Suprapubic skin (tissue), 4 donors: ENCODE results near the gene NUDT1. TPM values are rescaled to one million over a fixed set of nuclear protein-coding genes. Genes with fewer than 3 reads are reported as not detected.
A peak's percentile ranks its signal among the peaks of the same experiment; 100 is the strongest.

Experiments used
- DNase-seq, 2 donors: peaks; one replicate each; pipeline ENCODE4 v3.0.0-alpha.2; 2019; ENCODE audit warnings: low spot score in 2 of 2
- H3K27ac ChIP-seq: fragments of 200-600 bp; sonication (generic); one replicate; pipeline ENCODE4 v1.5.1; 2019
- H3K27me3 ChIP-seq: fragments of 200-600 bp; sonication (generic); one replicate; pipeline ENCODE4 v1.5.1; 2019
- H3K36me3 ChIP-seq: fragments of 200-600 bp; sonication (generic); one replicate; pipeline ENCODE4 v1.5.1; 2019
- H3K4me1 ChIP-seq: fragments of 200-600 bp; sonication (generic); one replicate; pipeline ENCODE4 v1.5.1; 2019
- H3K4me3 ChIP-seq: fragments of 200-600 bp; sonication (generic); one replicate; pipeline ENCODE4 v1.5.1; 2019; ENCODE audit warnings: mild to moderate bottlenecking
- H3K9me3 ChIP-seq: fragments of 200-600 bp; sonication (generic); one replicate; pipeline ENCODE4 v1.5.1; 2019
- EP300 ChIP-seq: sonication (generic); formaldehyde crosslinking; IDR thresholded peaks from one replicate; pipeline ENCODE4 v1.6.1; 2017; ENCODE audit warnings: antibody characterized with exemption
- POLR2A ChIP-seq, 2 donors: fragments of 450-650 bp; IDR thresholded peaks; one replicate each; pipeline ENCODE4 v1.6.1; 2017; ENCODE audit warnings: antibody characterized with exemption in 2 of 2, mild to moderate bottlenecking in 2 of 2, moderate library complexity in 2 of 2
- POLR2AphosphoS5 ChIP-seq, 3 donors: sonication (generic); formaldehyde crosslinking; IDR thresholded peaks; one replicate each; pipeline ENCODE4 v1.6.1; 2017; ENCODE audit warnings: antibody characterized with exemption in 3 of 3
- WGBS: methylation state at CpG from one replicate; pipeline ENCODE4 v1.1.5; 2018; 5-methylcytosine and 5-hydroxymethylcytosine counted together
- total RNA-seq, 4 donors: library from RNA; depleted of rRNA; stranded (reverse); fragments of >200 nt; gene quantifications; one replicate each; pipeline ENCODE4 v1.1.0, GENCODE V29; 2016
- TF ChIP-seq, protein P1 (sequence below), 2 donors: fragments of 200-600 bp in 1 of 2; fragments of 450-650 bp in 1 of 2; sonication (generic) in 1 of 2; IDR thresholded peaks; one replicate each; pipeline ENCODE4 v1.5.1; 2016 to 2019; ENCODE audit warnings: antibody characterized with exemption in 2 of 2, mild to moderate bottlenecking in 1 of 2, moderate library complexity in 1 of 2

NUDT1 gene
- total RNA-seq, 4 donors from 2014 or later: 24.1 to 39.4 (median 28.3) TPM

DNA sequence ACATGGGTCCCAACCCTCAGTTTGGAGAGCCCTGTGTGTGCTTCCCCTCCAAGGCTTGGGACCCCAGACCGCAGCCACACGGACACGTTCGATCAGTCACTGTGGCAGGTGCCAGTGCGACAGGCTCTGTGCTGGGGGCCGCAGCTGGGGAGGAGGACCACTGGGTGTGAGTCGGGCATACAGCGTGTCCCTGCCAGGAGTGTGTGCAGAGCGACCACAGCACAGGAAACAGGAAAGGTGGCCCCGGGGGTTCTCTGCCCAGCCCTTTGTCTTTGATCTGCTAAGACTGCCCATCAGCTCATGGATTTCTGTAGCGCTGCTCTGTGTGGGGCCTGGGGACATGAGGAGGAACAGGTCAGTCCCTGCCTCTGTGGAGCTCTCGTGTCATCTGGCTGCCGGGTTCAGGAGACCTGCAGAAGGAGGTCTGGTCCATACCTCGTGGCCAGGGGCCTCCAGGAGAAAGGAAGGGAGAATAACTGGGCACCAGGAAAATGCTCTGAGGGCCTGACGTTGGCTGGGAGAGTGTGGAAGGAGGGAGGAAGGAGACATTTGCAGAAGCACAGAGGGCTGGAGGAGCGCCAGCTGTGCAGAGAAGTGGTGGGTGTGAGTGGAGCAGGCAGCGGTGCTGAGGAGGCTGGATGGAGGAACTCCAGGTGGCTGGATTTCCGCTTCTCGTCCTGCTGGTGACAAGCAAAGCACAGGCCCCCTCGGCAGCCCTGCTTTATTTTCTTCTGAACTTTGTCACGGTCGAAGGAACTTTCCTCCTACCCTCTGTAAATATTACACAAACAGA, 4.1 kb downstream of the NUDT1 start:
- Histone ChIP-seq H3K36me3 (no peaks in the 10 kb centered on the region), H3K9me3 (no peaks in the 10 kb centered on the region), H3K4me3 (no peak overlapping the region), H3K27me3 (no peaks in the 10 kb centered on the region), H3K27ac (no peak overlapping the region), H3K4me1 (peaks cover 30% of the 10 kb centered on the region)
- TF ChIP-seq POLR2AphosphoS5 (IDR thresholded peaks at IDR 0.05) (no peak), EP300 (no peak), POLR2A (IDR thresholded peaks at IDR 0.05) (no peak)
- TF ChIP-seq, protein P1, sequence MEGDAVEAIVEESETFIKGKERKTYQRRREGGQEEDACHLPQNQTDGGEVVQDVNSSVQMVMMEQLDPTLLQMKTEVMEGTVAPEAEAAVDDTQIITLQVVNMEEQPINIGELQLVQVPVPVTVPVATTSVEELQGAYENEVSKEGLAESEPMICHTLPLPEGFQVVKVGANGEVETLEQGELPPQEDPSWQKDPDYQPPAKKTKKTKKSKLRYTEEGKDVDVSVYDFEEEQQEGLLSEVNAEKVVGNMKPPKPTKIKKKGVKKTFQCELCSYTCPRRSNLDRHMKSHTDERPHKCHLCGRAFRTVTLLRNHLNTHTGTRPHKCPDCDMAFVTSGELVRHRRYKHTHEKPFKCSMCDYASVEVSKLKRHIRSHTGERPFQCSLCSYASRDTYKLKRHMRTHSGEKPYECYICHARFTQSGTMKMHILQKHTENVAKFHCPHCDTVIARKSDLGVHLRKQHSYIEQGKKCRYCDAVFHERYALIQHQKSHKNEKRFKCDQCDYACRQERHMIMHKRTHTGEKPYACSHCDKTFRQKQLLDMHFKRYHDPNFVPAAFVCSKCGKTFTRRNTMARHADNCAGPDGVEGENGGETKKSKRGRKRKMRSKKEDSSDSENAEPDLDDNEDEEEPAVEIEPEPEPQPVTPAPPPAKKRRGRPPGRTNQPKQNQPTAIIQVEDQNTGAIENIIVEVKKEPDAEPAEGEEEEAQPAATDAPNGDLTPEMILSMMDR (IDR thresholded peaks at IDR 0.05): no peak
- no peak for DNase-seq
- 82% methylated on average over 21 of the region's 22 CpGs for WGBS

DNA sequence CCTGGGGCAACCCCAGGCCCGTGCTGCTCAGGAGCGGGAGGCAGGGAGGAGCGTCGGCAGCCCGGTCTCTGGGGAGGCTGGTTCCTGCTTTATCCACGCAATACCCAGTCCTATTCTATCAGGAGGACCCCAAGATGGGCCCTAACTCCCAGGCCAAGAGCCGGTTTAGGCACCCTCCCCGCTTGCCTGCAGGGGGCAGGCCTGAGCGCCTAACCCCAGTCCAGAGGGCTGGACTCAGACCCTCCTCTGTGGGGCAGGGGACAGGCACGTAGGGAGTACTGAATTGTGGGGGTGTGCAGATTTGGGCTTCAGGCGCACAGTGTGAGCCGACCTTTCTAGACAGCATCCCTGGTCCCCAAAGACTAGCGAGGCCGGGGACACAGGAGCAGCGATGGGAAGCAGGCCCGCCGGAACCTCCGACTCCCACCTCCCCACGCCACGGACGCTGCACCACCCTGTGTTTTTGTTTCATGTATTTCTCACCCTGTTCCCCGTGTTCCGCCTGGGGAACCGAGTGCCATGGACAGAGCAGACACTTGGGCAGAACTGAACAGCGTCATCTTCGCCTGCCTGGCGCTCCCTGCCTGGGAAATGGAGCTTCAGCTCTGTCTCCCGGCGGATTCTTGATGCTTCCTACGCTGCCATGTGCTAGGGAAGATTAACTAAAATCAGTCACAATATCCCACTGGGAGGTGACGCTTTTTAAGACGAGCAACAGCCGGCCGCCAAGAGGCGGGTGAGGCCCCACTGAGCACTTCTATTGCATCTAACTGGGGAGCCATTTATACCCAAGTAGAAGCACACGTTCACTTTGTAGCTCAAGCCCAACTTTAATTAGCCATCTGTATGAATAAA, 5.3 kb downstream of the NUDT1 start:
- Histone ChIP-seq H3K27ac (no peak overlapping the region), H3K4me1 (peaks cover 22% of the 10 kb centered on the region), H3K36me3 (peaks cover 6% of the 10 kb centered on the region), H3K27me3 (no peaks in the 10 kb centered on the region), H3K4me3 (no peak overlapping the region), H3K9me3 (no peaks in the 10 kb centered on the region)
- no peak for TF ChIP-seq EP300
- TF ChIP-seq, protein P1 (IDR thresholded peaks at IDR 0.05): peak in 1 of 2 donors; percentile 65
- WGBS: 70% methylated on average over 28 of the region's 36 CpGs
- no peak for DNase-seq

DNA sequence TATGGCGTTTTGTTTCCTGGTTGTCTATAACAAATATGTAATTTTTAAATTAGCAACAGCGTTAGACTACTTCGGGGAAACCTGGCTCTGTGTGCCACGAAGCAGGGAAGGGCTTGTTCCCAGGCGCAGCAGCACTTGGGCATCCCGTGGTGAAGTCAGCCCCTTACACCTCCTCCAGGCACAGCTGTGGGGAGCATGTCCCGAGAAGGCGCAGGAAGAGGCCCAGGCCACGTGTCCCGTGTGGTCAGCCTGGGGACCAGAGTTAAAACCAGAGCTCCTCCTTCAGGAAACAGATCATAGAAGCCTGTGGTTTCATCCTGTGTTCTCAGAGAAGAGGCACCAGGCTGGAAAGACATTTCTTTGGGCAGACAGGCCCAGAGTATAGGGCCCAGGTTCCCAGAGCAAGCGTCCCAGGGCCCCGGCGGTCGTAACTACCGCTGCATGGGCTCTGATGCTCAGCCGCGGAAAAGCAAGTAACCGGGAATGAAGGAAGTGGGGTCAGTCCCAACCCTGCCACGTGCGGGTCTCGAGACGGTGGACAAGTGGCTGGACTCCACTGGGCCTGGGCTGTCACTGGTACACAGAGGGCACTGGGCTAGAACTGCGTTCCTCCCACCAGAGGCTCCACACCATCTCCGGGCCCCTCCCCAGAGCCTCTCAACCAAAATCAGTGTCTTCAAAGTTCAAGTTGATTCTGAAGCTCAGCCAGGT, 7.1 kb downstream of the NUDT1 start:
- WGBS: 37% methylated on average over 23 of the region's 24 CpGs
- no peak for DNase-seq

DNA sequence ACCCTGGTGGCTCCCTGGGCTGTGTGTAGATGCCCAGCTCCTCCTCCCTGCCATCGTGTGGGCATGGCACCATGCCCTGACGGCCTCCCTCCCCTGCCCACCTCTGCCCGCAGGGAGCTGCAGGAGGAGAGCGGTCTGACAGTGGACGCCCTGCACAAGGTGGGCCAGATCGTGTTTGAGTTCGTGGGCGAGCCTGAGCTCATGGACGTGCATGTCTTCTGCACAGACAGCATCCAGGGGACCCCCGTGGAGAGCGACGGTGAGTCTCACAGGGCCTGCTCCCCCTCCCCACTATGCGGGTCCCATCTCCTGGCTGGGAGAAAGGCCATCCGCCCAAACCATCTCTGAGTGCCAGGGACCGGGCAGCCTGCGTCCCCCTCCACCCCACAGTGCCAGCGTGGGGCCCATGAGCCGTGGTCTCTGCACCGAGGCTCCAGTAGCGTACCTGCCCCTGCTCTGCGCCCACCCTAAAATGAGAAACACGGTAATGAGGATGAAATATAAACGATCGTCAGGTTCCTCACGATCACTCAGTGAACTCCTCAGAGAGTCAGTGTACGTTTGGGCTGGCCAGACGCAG, 7.8 kb downstream of the NUDT1 start:
- H3K36me3 ChIP-seq: peaks cover 22% of the 10 kb centered on the region
- H3K27ac ChIP-seq: peak overlapping the region; percentile 64
- H3K9me3 ChIP-seq: no peaks in the 10 kb centered on the region
- H3K4me1 ChIP-seq: peaks cover 16% of the 10 kb centered on the region
- no peaks in the 10 kb centered on the region for H3K27me3 ChIP-seq
- H3K4me3 ChIP-seq: no peak overlapping the region
- WGBS: 88% methylated on average over 23 of the region's 27 CpGs
- no peak for TF ChIP-seq POLR2AphosphoS5 (IDR thresholded peaks at IDR 0.05)
- TF ChIP-seq EP300: no peak
- no peak for TF ChIP-seq POLR2A (IDR thresholded peaks at IDR 0.05)
- TF ChIP-seq, protein P1 (IDR thresholded peaks at IDR 0.05): no peak
- no peak for DNase-seq

More for the DNA sequence above, 7.1 kb downstream of the NUDT1 start:
- Histone ChIP-seq H3K27ac (peak overlapping the region; percentile 64), H3K9me3 (no peaks in the 10 kb centered on the region), H3K4me3 (no peak overlapping the region), H3K27me3 (no peaks in the 10 kb centered on the region), H3K4me1 (peaks cover 16% of the 10 kb centered on the region), H3K36me3 (peaks cover 15% of the 10 kb centered on the region)
- TF ChIP-seq, protein P1 (IDR thresholded peaks at IDR 0.05): no peak
- TF ChIP-seq EP300 (no peak), POLR2A (IDR thresholded peaks at IDR 0.05) (no peak), POLR2AphosphoS5 (IDR thresholded peaks at IDR 0.05) (no peak)
